Measurements from ENCODE around the gene ITGA11.

DNA sequence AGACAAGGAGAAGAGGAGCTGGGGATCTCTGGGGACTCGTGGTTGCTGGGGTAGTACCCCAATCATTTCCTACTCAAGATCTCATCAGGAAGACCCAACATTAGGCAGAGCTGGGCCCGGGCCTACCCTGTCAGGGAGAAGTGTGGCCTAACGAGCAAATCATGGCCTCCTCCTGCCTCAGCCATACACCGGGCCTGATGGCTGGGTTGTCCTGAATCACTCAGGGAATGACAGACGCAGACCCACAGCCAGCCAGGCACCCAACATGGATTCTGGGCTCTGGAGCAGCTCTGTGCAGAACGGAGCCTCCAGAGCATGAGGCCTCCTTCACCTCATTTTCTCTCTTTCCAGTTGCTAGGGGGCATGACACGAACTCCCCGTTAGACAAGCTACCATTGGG lies 19.7 kb downstream of the ITGA11 start:
- no peak for TF ChIP-seq POLR2A (IDR thresholded peaks at IDR 0.05; ENCODE audit: low read depth, low read length)
- TF ChIP-seq POLR2AphosphoS5 (IDR thresholded peaks at IDR 0.05; ENCODE audit: low read depth, low read length): no peak
- TF ChIP-seq TAF1 (IDR thresholded peaks at IDR 0.05; ENCODE audit: low read depth, low read length): no peak

Data from GM12891 (cell line).